ENCODE results near the gene LRFN2.

Gene LRFN2

DNA sequence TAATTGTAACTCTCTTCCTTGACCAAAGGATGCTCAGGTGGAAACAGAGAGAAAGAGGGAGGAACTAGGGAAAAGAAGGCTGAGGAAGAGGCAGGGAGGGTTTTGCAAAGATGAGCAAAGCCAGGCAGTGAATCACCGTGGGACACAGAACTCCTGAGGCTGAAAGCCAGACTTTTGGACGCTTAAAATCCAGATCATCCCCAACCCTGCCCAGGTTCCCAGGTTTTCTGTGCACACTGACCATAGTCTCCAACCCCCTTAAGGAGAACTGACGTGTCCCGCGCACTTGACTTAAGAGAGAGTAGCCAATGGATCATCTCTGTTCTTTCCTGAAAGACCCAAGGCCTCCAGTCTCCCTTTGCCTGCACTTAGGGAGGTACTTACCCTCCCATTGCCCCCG, 75.3 kb downstream of the LRFN2 start:
- no peak for DNase-seq

DNA sequence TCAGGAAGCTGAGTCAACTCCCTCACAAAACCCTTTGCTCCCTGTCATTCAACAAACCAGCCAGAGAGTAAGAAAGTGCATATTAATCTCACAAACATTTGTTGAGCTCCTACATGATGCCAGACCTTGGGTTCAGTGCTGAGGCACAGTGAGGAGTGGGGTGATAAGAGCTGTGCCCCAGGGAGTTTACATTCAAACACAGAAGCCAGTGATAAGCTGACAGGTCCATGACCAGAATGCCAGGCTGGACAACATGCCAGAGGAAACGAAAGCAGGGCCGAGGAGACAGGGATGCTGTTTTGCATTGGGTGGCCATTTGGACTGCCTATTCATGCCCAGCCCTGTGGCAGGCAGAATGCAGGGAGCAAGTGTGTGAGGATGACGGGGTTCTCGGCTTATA, 76.7 kb downstream of the LRFN2 start:
- no peak for DNase-seq

GRCh38 chr6:40509716-40510260, 77.4 kb downstream of the LRFN2 start:
- no peak for DNase-seq

- DNase-seq, result no peak
Observed at GRCh38 chr6:40509086-40509485, 78.1 kb downstream of the LRFN2 start.

DNA sequence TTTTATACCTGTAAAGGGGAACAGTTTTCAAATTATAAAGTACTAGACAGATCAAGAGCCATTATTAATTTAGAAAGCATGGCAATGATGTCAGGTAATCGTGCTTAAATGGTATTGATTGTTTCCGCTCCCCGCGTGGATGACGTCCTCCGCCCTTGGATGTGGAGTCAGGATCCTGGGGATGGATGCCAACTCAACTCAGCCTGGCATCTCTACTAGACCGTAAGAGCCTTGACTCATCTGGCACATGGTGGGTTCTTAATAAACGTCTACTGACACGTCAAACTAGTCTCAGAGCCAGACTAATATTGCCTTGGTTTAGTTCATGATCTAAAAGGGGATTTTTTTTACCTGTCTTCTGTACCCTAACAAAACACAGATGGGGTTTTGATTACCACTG, 80.2 kb downstream of the LRFN2 start:
- DNase-seq, result no peak

GRCh38 chr6:40505191-40505810, 81.9 kb downstream of the LRFN2 start:
- DNase-seq, result no peak

- DNase-seq, result no peak
Observed at GRCh38 chr6:40504274-40504673, 82.9 kb downstream of the LRFN2 start.

- DNase-seq, result no peak
Observed at GRCh38 chr6:40500227-40500626, 86.9 kb downstream of the LRFN2 start.

DNA sequence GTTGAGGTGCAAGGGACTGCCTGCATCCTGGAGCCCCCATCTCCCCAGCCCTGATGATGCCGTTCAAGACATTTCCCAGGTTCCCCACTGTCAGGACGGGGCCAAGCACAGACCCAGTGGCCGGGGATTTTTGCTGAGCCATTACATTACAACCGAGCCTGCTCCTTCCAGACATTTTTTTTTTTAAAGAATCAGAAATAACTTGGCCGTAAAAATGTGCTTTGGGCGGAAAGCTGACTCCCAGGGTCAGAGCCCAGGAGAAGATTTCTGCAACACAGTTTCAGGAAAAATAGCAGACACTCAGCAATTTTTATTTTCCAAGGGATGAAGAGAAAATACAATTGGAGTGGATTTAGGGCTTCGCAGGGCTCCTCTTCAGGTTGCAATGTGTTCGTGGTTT, 87.9 kb downstream of the LRFN2 start:
- DNase-seq, result no peak

DNA sequence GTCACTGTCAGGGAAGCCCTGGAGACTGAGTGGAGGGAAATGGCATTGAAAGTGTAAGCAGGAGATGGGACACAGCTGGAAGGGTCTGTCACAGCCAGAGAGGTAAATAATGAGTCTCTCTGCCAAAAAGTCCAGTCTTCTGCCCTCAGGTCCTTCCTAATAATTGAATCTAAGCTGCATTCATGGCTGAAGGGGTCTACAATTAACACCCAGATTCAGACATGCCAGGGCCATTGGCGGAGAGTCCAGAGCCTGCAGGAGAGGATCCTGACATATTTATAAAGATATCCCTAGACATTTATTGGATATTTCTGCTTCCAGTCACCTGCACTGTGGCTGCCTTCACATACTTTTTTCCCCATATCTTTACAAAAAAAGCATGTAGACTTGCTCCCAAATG, 89.0 kb downstream of the LRFN2 start:
- no peak for DNase-seq

DNA sequence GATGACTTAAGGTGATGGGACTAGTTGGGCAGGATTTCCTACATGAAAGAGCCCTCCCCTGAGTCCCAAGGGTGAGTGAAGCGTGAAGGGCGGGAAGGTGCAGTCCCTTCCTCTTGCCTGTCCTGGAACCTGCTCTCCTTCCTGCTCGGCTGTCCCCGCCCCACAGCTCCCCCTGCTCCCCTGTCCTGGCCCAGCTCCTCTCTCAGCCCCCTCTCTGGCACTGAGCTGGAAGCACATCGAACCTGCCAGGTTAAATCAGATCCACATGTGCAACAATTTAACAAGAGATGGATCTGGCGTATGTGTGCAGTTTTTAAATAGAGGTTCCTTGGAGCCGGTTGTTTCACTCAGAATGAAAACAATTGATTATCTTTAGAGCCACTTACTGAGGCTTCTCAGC, 95.0 kb downstream of the LRFN2 start:
- DNase-seq, result no peak

GRCh38 chr6:40490508-40490907, 96.7 kb downstream of the LRFN2 start:
- DNase-seq, result no peak

DNA sequence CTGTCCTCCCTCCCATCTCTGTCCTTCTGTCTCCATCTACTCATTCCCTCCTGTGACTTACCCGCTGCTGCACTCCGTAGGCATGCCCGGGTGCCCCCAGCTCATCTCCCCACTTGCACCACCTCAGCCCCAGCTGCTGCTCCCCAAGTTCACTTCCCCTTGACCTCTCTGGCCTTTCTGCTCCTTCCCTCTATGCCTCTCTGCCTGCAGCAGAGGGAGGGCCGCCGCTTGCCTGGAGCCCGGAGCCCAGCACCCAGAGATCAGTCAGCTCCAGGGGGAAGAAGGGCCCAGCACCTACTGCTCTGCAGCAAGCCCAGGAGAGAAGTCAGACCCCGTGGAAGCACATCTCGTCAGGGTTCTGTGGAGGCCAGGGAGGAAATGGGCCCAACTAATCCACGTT, 97.4 kb downstream of the LRFN2 start:
- no peak for DNase-seq

GRCh38 chr6:40486576-40486975, 100.6 kb downstream of the LRFN2 start:
- DNase-seq, result no peak

DNA sequence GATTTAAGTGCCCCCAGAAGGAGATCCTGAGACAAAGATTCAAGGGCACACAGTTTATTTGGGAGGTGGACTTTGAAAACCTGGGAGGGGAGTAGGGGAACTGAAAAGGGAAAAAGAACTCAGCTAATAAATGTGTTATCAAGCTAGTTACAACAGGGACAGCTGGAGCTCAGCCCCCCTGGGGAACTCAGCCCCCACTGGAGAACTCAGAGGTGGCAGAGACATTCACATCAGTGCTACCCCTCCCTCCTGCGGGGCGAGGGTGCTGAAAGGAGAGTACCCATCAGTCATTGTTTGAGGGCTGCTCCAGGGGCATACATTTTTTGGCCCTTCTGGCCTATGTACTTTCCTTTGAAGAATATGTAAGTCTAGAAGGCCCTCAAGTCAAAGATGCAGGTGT, 101.4 kb downstream of the LRFN2 start:
- DNase-seq, result no peak

DNA sequence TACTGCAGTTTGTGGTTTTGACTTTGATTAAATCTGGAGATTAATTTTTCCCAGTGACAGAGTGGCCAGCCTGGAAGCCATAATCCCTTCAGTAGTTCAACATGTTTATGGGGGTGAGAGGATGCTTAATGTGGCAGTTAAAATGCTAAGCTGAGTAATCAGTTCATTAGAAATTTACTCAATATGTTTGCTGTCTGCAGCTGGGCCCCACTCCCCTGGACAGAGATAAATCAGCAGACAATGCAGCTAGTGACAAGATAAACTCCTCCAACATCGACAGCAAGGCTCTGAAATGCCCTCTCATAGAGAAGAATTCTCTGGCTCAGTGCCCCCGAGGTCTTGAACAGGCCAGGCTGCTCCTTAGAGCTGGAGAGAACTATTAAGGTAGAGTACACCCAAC, 101.9 kb downstream of the LRFN2 start:
- DNase-seq, result no peak

GRCh38 chr6:40484066-40484465, 103.1 kb downstream of the LRFN2 start:
- DNase-seq, result no peak

GRCh38 chr6:40482532-40482931, 104.6 kb downstream of the LRFN2 start:
- no peak for DNase-seq

- no peak for DNase-seq
Observed at GRCh38 chr6:40480678-40481077, 106.5 kb downstream of the LRFN2 start.

- no peak for DNase-seq
Observed at GRCh38 chr6:40479706-40480105, 107.5 kb downstream of the LRFN2 start.

- DNase-seq, result no peak
Observed at GRCh38 chr6:40477246-40478126, 109.7 kb downstream of the LRFN2 start.

GRCh38 chr6:40476673-40477072, 110.5 kb downstream of the LRFN2 start:
- no peak for DNase-seq

DNA sequence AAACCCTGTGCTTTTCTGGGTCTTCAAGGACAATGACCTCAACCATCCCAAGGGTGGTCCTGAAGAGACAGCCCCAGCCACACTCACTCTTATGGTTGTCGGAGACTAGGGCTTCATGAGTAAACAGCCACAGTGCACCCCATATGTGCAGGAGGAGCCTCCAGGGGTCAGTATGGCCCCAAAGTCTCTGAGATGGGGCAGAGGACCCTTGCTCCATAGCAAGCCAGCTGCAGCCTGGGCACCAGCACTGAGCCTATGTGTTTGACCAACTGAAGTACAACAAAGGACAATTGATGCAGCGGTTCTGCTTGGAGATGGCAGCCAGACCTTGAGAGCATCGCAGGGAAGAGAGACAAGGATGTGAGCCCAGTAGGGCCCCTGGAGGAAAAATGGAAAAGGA, 112.2 kb downstream of the LRFN2 start:
- DNase-seq, result no peak

DNA sequence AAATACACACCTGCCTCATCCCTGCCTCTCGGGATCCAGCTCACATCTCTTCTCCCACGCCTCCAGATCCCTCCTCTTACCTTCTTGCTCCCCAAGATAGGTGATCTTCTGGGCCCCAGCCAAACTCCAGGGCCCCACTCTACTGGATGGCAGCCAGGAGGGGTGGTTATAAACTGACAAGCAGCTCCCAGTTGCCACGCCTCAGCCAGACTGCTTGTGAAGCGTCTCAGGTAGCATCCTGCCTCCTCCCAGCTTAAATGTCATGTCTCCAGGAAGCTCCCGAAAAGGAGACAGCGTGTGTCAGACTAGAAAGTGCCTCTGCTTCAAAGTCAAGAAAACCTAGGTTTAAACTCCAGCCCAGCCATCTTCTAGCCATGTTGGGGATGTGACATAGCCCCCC, 114.1 kb downstream of the LRFN2 start:
- DNase-seq, result no peak
